ENCODE measurements around the gene PIK3C2G.

The PIK3C2G gene

DNA sequence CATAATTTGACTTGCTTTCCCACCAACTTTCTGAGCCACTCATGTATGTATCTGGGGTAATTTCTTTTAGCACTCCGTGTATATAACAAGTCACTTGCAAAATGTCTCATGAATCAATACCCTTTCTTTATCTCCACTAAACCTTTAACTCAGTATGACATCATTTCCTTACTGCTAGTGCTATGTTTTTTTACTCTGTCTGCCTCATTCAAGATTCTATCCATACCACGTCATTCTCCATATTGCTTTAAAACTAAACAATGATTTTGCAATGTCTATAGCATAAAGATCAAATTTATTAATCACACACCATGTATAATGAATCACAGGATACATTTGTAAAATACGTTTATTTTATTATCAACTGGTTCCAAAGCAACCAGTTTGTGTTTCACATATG, 178.2 kb downstream of the PIK3C2G start:
- Histone ChIP-seq H3K27ac (ENCODE audit: low read depth, low read length) (no peak overlapping the region), H3K4me1 (ENCODE audit: insufficient read depth, low read length) (no peaks in the 10 kb centered on the region), H3K9me3 (ENCODE audit: insufficient read depth, low read depth, low read length) (no peaks in the 10 kb centered on the region), H3K36me3 (ENCODE audit: insufficient read depth, low read length) (no peaks in the 10 kb centered on the region), H3K4me3 (ENCODE audit: low read length) (no peak overlapping the region), H3K27me3 (ENCODE audit: insufficient read depth, low read length) (no peaks in the 10 kb centered on the region), H3K9ac (ENCODE audit: low read depth, low read length) (no peak overlapping the region)
- 89% methylated on average over 2 of the region's 3 CpGs for WGBS

DNA sequence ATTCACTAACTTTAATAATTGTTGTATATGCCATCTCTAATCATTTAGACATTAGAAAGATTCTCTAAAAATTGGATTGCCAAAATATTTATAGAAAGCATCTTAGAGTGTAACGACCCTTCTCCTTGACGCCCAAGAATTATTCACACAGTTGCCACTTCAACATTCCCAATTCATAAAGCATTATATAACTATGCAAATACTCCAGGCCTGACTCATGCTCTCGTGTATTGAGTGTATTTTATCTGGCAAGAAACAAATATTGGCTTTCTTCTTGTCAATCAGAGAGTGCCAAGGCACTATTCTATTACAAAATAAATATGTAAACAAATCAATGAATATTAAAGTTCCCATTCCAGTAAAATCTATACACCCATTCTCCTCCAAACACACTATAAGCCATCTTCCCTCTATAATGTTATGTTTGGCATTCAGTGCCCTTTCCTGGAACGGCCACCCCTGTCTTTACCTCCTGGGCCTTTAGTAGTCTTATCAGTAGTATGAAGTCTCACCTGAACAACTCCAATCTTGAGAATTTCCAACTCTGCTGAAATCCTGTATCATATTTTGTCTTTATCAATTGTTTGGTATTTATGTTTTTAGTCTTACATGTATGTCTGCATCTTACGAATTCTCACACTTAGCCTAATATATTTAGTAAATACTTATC, 182.6 kb downstream of the PIK3C2G start:
- Histone ChIP-seq H3K36me3 (ENCODE audit: insufficient read depth, low read length) (no peaks in the 10 kb centered on the region), H3K4me1 (ENCODE audit: insufficient read depth, low read length) (no peaks in the 10 kb centered on the region; the same call in 1 of the 2 replicates), H3K27me3 (ENCODE audit: insufficient read depth, low read length) (no peaks in the 10 kb centered on the region), H3K9me3 (ENCODE audit: insufficient read depth, low read depth, low read length) (no peaks in the 10 kb centered on the region), H3K27ac (ENCODE audit: low read depth, low read length) (no peak overlapping the region), H3K9ac (ENCODE audit: low read depth, low read length) (no peak overlapping the region), H3K4me3 (ENCODE audit: low read length) (no peak overlapping the region)
- WGBS, result 94% methylated on average over 4 of the region's 5 CpGs

GRCh38 chr12:18446061-18446644, 184.8 kb downstream of the PIK3C2G start:
- no peaks in the 10 kb centered on the region; the same call in 1 of the 2 replicates for H3K4me1 ChIP-seq (ENCODE audit: insufficient read depth, low read length)
- H3K9ac ChIP-seq (ENCODE audit: low read depth, low read length), result no peak overlapping the region
- H3K27ac ChIP-seq (ENCODE audit: low read depth, low read length), result no peak overlapping the region
- WGBS, result 42% methylated on average over 3 of the region's 3 CpGs
- H3K9me3 ChIP-seq (ENCODE audit: insufficient read depth, low read depth, low read length), result no peaks in the 10 kb centered on the region
- H3K36me3 ChIP-seq (ENCODE audit: insufficient read depth, low read length), result no peaks in the 10 kb centered on the region
- H3K4me3 ChIP-seq (ENCODE audit: low read length), result no peak overlapping the region
- no peaks in the 10 kb centered on the region for H3K27me3 ChIP-seq (ENCODE audit: insufficient read depth, low read length)

DNA sequence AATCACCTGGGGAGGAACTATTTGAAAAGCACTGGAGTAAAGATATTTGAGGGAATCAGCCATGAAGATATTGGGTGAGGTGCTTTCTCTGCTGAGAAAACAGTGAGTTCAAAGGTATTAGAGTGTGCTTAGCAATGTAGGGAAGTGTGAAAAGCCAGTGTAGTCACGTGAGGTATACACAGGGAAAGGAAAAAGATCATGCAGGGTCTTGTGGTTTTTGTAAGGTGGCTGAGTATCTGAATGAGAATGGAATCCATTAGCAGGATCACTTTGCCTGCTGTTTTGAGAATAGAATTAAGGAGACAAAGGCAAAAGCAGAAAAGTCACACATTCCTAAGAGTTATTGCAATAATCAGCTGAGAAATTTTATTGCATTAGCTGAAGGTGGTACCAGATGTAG, 193.0 kb downstream of the PIK3C2G start:
- peaks cover 38% of the 10 kb centered on the region for H3K4me1 ChIP-seq (ENCODE audit: insufficient read depth, low read length)
- no peak overlapping the region for H3K4me3 ChIP-seq (ENCODE audit: low read length)
- WGBS, result 0% methylated on average over 1 of the region's 1 CpG
- no peak overlapping the region for H3K9ac ChIP-seq (ENCODE audit: low read depth, low read length)
- H3K27ac ChIP-seq (ENCODE audit: low read depth, low read length), result peak overlapping the region; percentile 84
- H3K9me3 ChIP-seq (ENCODE audit: insufficient read depth, low read depth, low read length), result no peaks in the 10 kb centered on the region
- H3K27me3 ChIP-seq (ENCODE audit: insufficient read depth, low read length), result no peaks in the 10 kb centered on the region
- no peaks in the 10 kb centered on the region for H3K36me3 ChIP-seq (ENCODE audit: insufficient read depth, low read length)

GRCh38 chr12:18456344-18456743, 195.0 kb downstream of the PIK3C2G start:
- no peak overlapping the region for H3K9ac ChIP-seq (ENCODE audit: low read depth, low read length)
- WGBS, result 88% methylated on average over 2 of the region's 2 CpGs
- H3K9me3 ChIP-seq (ENCODE audit: insufficient read depth, low read depth, low read length), result no peaks in the 10 kb centered on the region
- no peaks in the 10 kb centered on the region for H3K27me3 ChIP-seq (ENCODE audit: insufficient read depth, low read length)
- no peak overlapping the region; the same call in 1 of the 2 replicates for H3K27ac ChIP-seq (ENCODE audit: low read depth, low read length)
- no peaks in the 10 kb centered on the region for H3K36me3 ChIP-seq (ENCODE audit: insufficient read depth, low read length)
- no peak overlapping the region for H3K4me3 ChIP-seq (ENCODE audit: low read length)
- H3K4me1 ChIP-seq (ENCODE audit: insufficient read depth, low read length), result peaks cover 38% of the 10 kb centered on the region

DNA sequence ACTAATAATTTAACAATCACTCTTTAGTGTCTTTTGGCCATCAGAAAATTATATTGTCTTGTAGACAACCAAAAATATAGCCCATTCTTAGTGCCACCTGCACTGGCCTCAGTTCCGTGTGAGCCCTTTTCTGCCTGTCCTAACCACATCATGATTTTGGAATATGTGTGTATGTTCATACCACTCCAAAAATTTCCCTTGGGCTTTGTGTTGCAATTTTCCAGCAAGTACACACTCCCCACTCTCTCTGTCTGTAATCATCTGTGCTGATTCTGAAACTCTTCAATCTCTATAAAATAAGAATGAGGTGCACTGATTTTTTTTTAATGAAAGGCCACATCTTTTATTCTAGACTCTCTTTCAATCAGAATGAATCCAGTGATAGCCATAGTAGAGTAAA, 196.0 kb downstream of the PIK3C2G start:
- Histone ChIP-seq H3K4me1 (ENCODE audit: insufficient read depth, low read length) (peaks cover 38% of the 10 kb centered on the region), H3K9ac (ENCODE audit: low read depth, low read length) (no peak overlapping the region), H3K27me3 (ENCODE audit: insufficient read depth, low read length) (no peaks in the 10 kb centered on the region), H3K36me3 (ENCODE audit: insufficient read depth, low read length) (no peaks in the 10 kb centered on the region), H3K27ac (ENCODE audit: low read depth, low read length) (no peak overlapping the region), H3K4me3 (ENCODE audit: low read length) (no peak overlapping the region), H3K9me3 (ENCODE audit: insufficient read depth, low read depth, low read length) (no peaks in the 10 kb centered on the region)
- 100% methylated on average over 1 of the region's 1 CpG for WGBS

GRCh38 chr12:18461758-18462157, 200.4 kb downstream of the PIK3C2G start:
- Histone ChIP-seq H3K36me3 (ENCODE audit: insufficient read depth, low read length) (no peaks in the 10 kb centered on the region), H3K4me3 (ENCODE audit: low read length) (no peak overlapping the region), H3K9me3 (ENCODE audit: insufficient read depth, low read depth, low read length) (no peaks in the 10 kb centered on the region), H3K9ac (ENCODE audit: low read depth, low read length) (no peak overlapping the region), H3K27me3 (ENCODE audit: insufficient read depth, low read length) (no peaks in the 10 kb centered on the region), H3K27ac (ENCODE audit: low read depth, low read length) (no peak overlapping the region), H3K4me1 (ENCODE audit: insufficient read depth, low read length) (peaks cover 2% of the 10 kb centered on the region; the same call in 1 of the 2 replicates)
- WGBS, result no CpG with 5 or more reads among the region's 2 CpGs

DNA sequence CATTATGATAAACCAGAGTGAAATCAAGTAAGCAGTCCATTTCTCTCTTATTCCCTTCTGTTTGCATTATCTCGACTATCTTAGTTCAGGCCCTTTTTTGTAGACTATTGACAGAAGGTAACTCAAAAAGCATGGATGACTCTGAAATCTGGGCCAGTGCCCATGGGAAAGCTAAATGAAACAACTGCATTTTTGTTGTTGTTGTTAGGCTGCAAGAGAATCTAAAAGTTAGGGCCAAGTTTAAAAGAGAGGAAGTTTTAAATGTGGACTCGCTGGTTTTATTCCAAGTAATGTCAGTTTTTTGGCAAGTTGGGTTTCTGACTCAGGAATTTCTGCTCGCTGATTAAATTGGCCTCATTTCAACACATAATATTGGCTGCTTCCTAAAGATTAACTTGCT, 201.1 kb downstream of the PIK3C2G start:
- H3K27me3 ChIP-seq (ENCODE audit: insufficient read depth, low read length), result no peaks in the 10 kb centered on the region
- no peaks in the 10 kb centered on the region for H3K4me1 ChIP-seq (ENCODE audit: insufficient read depth, low read length)
- H3K9me3 ChIP-seq (ENCODE audit: insufficient read depth, low read depth, low read length), result no peaks in the 10 kb centered on the region
- 98% methylated on average over 3 of the region's 3 CpGs for WGBS
- H3K9ac ChIP-seq (ENCODE audit: low read depth, low read length), result no peak overlapping the region
- H3K36me3 ChIP-seq (ENCODE audit: insufficient read depth, low read length), result no peaks in the 10 kb centered on the region
- H3K27ac ChIP-seq (ENCODE audit: low read depth, low read length), result no peak overlapping the region
- H3K4me3 ChIP-seq (ENCODE audit: low read length), result no peak overlapping the region

DNA sequence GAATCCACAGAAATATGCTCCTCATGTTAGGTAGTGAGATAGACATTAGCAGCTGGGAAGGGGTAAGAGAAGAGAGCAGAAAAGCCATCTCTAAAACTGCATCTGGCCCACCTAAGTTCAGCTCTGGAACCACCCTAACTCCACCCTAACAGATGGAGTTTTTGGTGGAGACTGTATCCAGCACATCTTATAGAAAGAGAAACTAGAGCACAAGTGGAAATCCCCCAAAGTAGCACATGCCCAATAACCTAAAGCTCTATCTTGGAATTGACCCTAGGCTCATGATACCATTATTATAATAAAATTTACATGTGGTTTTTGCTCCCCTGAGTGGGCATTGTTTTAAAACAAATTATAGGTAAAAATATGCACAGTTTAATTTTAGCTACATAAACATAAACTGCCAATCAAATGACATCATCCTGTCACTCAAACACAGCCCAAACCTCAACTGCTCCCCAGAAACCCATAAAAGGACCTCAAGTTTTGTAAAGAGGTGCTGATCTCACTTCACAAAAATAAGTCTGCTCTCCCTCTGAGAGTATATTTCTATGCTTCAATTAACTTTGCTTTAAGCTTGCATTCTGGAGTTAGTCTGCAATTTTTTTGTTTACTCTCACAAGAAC, 206.4 kb downstream of the PIK3C2G start:
- H3K4me1 ChIP-seq (ENCODE audit: insufficient read depth, low read length), result peaks cover 4% of the 10 kb centered on the region; the same call in 1 of the 2 replicates
- H3K27me3 ChIP-seq (ENCODE audit: insufficient read depth, low read length), result no peaks in the 10 kb centered on the region
- no peak overlapping the region for H3K27ac ChIP-seq (ENCODE audit: low read depth, low read length)
- no peaks in the 10 kb centered on the region for H3K9me3 ChIP-seq (ENCODE audit: insufficient read depth, low read depth, low read length)
- no peak overlapping the region for H3K9ac ChIP-seq (ENCODE audit: low read depth, low read length)
- no peak overlapping the region for H3K4me3 ChIP-seq (ENCODE audit: low read length)
- no peaks in the 10 kb centered on the region for H3K36me3 ChIP-seq (ENCODE audit: insufficient read depth, low read length)

GRCh38 chr12:18468246-18469075, 207.1 kb downstream of the PIK3C2G start:
- Histone ChIP-seq H3K4me1 (ENCODE audit: insufficient read depth, low read length) (peaks cover 4% of the 10 kb centered on the region; the same call in 1 of the 2 replicates), H3K36me3 (ENCODE audit: insufficient read depth, low read length) (no peaks in the 10 kb centered on the region), H3K4me3 (ENCODE audit: low read length) (no peak overlapping the region), H3K27me3 (ENCODE audit: insufficient read depth, low read length) (no peaks in the 10 kb centered on the region), H3K27ac (ENCODE audit: low read depth, low read length) (no peak overlapping the region), H3K9me3 (ENCODE audit: insufficient read depth, low read depth, low read length) (no peaks in the 10 kb centered on the region), H3K9ac (ENCODE audit: low read depth, low read length) (no peak overlapping the region)
- WGBS, result 100% methylated on average over 1 of the region's 1 CpG

DNA sequence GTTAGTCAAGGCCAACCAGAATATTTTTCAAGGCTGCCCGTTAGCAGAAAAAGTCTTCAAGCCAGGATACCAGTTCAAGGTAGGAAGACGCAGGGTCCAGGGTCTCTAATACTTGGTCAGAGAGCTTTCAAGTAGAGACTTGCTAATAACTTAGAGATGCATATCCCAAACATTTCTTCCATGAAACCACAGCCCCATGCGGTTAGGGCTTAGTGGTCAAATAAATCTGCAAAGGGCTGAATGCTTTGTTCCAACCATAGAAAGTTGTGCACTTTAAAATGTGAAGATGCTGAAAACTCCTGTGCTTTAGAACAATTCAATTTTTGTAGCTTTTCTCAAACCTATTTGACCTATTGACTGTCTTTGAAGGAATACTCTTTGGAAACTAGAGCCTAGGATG, 208.9 kb downstream of the PIK3C2G start:
- Histone ChIP-seq H3K4me1 (ENCODE audit: insufficient read depth, low read length) (peaks cover 4% of the 10 kb centered on the region; the same call in 1 of the 2 replicates), H3K36me3 (ENCODE audit: insufficient read depth, low read length) (no peaks in the 10 kb centered on the region), H3K9me3 (ENCODE audit: insufficient read depth, low read depth, low read length) (no peaks in the 10 kb centered on the region), H3K27me3 (ENCODE audit: insufficient read depth, low read length) (no peaks in the 10 kb centered on the region), H3K27ac (ENCODE audit: low read depth, low read length) (no peak overlapping the region), H3K9ac (ENCODE audit: low read depth, low read length) (no peak overlapping the region), H3K4me3 (ENCODE audit: low read length) (no peak overlapping the region)
- WGBS, result 95% methylated on average over 3 of the region's 3 CpGs
